Sigmoid colon (tissue), 4 donors: ENCODE results near the gene BRPF1.

ENCODE experiments used
- EP300 ChIP-seq, 4 donors: sonication (generic); formaldehyde crosslinking; IDR thresholded peaks; one replicate each; pipeline ENCODE4 v1.6.1; 2017; ENCODE audit warnings: antibody characterized with exemption in 4 of 4
- POLR2A ChIP-seq, 2 donors: fragments of 450-650 bp; IDR thresholded peaks; one replicate each; pipeline ENCODE4 v1.6.1; 2016; ENCODE audit warnings: antibody characterized with exemption in 2 of 2, mild to moderate bottlenecking in 2 of 2, moderate library complexity in 2 of 2
- POLR2AphosphoS5 ChIP-seq, 4 donors: sonication (generic); formaldehyde crosslinking; IDR thresholded peaks; one replicate each; pipeline ENCODE4 v1.6.1; 2017; ENCODE audit warnings: antibody characterized with exemption in 4 of 4
- TF ChIP-seq, protein P1 (sequence below), 4 experiments: fragments of 450-650 bp in 3 of 4; fragments of 200-600 bp in 1 of 4; IDR thresholded peaks; one replicate each; pipeline ENCODE4 v1.5.1; 2016 to 2019; ENCODE audit warnings: antibody characterized with exemption in 4 of 4, mild to moderate bottlenecking in 3 of 4, moderate library complexity in 2 of 4

DNA sequence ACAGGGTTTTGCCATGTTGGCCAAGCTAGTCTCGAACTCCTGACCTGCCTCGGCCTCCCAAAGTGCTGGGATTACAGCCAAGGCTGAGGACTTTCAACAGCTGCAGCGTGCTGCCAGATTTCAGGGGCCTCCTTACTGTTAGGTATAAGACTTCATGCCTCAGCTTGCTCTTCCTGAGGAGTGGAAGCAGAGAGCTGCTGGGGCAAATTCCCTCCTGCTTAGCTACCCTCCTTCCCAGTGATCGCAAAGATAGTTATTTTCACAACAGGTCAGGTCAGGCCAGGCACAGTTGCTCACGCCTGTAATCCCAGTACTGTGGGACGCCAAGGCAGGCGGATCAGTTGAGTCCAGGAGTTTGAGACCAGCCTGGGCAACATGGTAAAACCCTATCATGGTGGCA is 30.5 kb upstream of the BRPF1 start:
- TF ChIP-seq, protein P1, sequence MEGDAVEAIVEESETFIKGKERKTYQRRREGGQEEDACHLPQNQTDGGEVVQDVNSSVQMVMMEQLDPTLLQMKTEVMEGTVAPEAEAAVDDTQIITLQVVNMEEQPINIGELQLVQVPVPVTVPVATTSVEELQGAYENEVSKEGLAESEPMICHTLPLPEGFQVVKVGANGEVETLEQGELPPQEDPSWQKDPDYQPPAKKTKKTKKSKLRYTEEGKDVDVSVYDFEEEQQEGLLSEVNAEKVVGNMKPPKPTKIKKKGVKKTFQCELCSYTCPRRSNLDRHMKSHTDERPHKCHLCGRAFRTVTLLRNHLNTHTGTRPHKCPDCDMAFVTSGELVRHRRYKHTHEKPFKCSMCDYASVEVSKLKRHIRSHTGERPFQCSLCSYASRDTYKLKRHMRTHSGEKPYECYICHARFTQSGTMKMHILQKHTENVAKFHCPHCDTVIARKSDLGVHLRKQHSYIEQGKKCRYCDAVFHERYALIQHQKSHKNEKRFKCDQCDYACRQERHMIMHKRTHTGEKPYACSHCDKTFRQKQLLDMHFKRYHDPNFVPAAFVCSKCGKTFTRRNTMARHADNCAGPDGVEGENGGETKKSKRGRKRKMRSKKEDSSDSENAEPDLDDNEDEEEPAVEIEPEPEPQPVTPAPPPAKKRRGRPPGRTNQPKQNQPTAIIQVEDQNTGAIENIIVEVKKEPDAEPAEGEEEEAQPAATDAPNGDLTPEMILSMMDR (IDR thresholded peaks at IDR 0.05), result no peak
- TF ChIP-seq POLR2A (IDR thresholded peaks at IDR 0.05) (no peak), POLR2AphosphoS5 (IDR thresholded peaks at IDR 0.05) (no peak), EP300 (IDR thresholded peaks at IDR 0.05) (no peak)
